Vagina (tissue), 2 donors: ENCODE results near the gene ROBO4.

Experiments
- POLR2AphosphoS5 ChIP-seq, 2 donors: sonication (generic); formaldehyde crosslinking; IDR thresholded peaks; one replicate each; pipeline ENCODE4 v1.9.0; 2017; ENCODE audit warnings: antibody characterized with exemption in 2 of 2, mild to moderate bottlenecking in 2 of 2, low read depth in 1 of 2; ENCODE audit not compliant: insufficient read depth in 1 of 2
- TF ChIP-seq, protein P1 (sequence below), 3 experiments: fragments of 450-650 bp in 2 of 3; fragments of 200-600 bp in 1 of 3; sonication (generic) in 1 of 3; IDR thresholded peaks; one replicate each; pipeline ENCODE4 v1.5.1; 2017 to 2019; ENCODE audit warnings: antibody characterized with exemption in 3 of 3, mild to moderate bottlenecking in 2 of 3, moderate library complexity in 2 of 3

DNA sequence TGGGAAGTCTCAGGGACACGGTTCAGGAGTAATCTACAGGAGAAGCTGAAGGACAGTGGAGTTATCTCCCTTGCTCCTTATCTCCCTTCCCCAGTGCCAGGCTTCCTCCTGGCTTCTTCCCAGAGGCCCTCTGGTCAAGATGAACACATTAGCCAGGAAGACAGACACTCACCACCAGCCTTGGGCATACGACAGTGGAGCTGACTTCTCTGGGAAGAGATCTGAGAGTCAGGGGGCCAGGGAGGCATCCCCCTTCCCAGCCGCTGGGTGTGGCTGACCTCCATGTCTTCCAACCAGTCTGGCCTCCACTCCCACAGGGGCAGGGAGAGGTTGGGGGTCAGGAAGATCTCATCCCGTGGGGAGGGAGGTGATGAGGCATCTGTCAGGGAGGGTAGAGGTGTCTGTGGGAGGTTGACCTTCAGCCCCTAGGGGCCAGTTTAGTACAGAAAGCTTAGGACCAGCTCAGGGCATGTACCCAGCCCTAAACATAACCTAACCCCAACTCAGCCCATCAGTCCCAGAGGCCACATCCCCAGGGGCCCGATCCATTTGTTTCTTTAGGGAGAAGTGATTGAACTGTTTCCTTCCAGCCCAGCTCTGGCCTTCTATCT lies 12.7 kb downstream of the ROBO4 start:
- TF ChIP-seq, protein P1, sequence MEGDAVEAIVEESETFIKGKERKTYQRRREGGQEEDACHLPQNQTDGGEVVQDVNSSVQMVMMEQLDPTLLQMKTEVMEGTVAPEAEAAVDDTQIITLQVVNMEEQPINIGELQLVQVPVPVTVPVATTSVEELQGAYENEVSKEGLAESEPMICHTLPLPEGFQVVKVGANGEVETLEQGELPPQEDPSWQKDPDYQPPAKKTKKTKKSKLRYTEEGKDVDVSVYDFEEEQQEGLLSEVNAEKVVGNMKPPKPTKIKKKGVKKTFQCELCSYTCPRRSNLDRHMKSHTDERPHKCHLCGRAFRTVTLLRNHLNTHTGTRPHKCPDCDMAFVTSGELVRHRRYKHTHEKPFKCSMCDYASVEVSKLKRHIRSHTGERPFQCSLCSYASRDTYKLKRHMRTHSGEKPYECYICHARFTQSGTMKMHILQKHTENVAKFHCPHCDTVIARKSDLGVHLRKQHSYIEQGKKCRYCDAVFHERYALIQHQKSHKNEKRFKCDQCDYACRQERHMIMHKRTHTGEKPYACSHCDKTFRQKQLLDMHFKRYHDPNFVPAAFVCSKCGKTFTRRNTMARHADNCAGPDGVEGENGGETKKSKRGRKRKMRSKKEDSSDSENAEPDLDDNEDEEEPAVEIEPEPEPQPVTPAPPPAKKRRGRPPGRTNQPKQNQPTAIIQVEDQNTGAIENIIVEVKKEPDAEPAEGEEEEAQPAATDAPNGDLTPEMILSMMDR (IDR thresholded peaks at IDR 0.05), result no peak
- no peak for TF ChIP-seq POLR2AphosphoS5 (IDR thresholded peaks at IDR 0.05; ENCODE audit: insufficient read depth in 1 of 2, low read depth in 1 of 2)
